Cerebellar cortex (tissue), 1 donor: ENCODE results near the gene C10orf53.

ENCODE experiments used
- DNase-seq: peaks from one replicate; pipeline ENCODE4 v3.0.0-alpha.2; 2015; ENCODE audit warnings: low spot score

C10orf53 gene, protein sequence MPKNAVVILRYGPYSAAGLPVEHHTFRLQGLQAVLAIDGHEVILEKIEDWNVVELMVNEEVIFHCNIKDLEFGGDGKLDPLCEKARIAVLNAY

DNA sequence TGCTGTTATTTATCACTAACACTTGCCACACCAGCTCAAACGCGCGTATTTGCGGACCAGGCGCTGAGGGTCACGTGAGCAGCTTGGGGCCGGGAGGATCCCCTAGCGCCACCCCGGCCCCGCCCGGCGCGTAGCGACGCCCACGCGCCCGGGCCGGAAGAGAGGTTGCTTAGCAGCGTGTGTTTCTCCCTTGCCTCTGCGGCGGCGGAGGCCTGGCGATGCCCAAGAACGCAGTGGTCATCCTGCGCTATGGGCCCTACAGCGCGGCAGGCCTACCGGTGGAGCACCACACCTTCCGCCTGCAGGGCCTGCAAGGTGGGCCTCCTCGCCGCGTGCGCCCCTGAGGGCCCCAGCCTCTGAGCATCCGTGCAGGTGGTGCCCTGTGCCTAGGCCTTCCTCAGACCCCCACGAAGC is at the start of gene C10orf53:
Gene C10orf53 (plus strand): TSS at position 172 of the 414 bp plus-strand sequence. CDS start 47 bp downstream, at position 219.
- DNase-seq = peak; percentile 57

DNA sequence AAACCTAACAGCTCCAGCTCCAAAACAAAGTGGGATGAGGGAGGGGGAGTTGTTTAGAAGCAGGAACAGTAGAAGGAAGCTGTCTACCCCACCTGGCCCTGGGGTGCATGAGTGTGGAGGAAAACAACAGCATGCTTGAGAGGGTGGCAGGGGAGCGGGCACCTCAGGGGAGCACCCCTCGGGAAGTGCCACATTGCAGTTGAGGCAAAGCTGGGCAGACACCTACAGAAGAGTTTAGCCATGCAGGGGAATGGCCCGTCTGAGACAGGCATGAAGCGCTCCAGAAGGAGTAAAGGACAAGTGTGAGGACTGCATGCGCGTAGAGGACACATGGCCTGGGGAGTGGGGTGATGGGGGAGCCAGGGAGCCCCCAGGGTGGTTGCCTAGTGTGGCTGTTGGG is 47.5 kb upstream of the C10orf53 start:
- DNase-seq = no peak

DNA sequence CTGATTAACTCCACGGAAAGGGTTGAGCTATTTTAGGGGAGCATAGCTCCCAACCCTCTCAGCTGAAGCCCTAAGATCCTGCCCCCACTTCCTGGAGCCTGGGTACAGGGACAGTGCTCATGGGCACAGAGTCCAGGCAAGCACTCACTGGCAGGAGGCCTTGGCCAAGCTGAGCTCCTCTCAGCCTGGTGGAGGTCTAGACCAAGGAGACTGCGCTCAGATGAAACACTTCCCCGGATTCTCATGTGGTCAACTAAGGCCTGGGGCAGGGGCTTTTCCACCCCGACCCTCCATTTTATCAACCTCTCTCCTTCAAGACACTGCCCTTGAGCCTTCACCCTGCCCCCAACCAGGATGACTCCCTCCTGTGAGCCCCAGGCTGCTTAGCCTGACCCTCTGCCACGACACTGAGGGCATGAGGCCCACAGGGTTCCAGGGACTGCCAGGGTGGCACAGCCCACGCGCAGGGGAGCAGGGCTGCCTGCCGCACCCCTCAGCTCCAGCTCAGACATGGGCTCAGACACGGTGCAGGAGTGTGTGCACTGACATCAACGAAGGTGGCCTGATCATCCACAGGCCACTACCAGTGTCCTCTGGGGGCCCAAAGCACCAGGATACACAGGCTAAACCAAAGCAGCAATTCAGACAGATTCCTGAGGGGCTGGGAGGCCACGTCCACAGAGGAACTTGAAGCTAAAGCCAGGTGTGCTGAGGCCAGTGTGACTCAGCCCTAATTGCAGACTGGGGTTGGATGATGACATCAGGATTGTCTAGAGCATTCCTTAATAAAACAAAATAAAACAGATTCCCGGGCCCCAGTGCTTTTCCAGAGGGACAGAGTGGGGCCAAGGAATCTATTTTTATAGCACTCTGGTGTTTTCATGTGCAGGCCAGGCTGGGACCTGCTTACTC is 46.8 kb upstream of the C10orf53 start:
- no peak for DNase-seq

DNA sequence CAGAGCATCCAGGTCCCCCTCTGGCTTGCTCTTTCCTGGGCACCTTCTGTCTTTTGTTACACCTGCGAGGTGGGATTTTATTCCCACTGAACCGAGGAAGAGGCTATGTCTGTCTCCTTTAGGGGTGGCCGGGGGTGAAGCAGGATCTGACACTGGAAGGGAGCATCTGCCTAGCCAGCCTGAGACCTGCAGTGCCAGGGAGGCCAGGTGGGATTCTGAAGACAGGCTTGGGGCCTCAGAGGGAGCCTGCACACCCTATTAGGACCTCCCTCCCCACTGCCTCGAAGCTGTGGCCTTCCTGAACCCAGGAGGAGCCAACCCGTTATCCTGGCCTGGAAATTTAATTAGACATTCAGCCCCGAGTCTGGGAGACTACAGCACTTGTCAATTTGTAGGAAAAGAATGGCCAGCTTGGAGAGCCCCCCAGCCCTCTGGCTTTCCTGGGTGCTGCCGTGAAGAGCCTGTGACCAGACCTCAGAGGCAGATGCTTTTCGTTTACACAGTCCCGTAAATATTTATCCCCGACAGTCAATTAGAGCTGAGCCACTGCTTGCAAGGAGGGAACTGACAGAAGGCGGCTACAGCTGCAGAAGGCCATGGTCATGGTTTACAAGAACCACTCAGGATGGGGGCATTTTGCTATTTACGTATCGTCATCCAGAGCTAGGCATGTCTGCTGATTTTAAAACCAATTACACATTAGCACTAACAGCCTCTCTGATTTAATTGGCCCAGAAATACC is 46.0 kb upstream of the C10orf53 start:
- DNase-seq = no peak

DNA sequence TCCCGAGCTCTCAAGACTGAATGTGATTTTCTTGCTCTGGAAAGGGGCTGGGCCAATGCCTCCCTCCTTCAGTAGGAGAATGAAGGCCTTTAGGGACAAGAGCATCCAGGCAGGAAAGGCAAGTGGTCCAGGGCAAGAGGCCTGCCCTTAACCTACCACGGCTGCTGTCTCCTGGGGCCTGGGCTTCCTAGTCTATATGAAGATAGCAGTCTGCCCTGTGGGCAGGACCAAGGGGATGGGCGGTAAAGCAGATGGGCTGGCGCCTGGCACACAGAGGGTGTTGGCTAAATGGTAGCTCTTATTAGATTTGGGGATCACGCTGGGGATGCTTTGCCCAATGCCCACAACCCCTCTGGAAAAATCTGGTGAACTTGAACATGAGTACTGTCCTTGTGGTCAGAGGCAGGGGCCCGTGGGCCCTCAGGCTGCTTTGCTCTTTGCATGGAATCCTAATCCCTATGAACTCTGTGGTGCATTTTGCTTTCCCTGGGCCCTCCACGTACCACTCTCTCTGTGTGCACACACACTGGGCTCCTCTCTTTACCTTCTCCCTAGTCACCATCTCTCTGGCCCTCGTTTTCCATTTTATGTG is 45.3 kb upstream of the C10orf53 start:
- no peak for DNase-seq

DNA sequence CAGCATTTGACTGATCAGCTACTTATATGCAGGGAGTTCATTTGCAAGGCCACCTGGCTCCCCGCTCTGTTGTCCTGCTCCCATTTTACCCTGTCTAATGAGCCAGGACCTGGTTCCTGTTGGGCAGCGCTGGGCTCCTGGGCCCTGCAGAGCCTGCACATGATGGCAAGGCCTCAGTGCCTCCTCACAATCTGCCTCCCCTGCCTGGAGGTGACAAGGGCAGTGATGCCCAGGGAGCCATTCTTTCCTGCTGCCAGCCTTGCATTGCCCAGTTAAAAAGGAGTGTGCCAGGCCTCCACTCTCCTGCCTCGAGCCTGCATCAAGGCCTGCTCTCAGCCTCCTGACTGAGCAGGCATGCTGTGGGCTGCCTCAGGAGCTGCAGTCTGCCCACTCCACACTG is 37.1 kb upstream of the C10orf53 start:
- no peak for DNase-seq

DNA sequence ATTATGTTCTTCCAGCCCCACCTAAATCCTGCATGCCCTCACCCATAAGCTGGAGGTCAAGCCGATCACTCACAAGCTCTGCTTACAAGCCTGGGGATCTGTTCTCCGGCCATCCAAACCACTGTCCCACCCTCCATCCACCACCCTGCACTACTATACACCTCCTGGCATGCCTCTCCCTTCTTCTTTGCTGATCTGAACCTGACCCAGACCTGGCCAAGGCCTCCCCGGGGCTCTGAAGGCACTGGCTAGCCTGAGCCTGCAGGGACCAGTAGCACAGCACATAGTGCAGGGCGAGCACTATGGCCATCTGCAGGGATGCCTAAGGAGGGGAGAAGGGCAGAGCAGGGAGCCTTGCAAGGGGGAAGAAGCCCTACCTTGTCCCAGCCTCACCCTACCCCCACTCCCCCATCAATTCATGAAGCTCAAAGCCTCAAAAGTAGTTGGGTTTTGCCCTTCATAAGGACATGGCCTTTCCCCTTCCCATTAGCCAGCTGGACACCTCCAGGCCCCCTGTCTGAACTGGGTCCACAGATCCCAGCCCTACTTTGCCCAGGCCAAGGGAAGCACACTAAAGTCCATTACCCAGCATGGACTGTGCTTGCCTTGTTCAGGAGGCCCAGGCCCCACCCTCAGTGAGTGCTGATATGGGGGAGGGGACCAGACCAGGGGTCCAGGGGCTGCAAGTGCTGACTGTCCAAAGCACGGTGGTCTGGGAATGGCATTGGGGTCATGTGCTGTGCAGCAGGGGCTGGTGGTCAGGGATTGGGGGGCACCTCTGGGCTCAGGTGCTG is 36.0 kb upstream of the C10orf53 start:
- DNase-seq = no peak

DNA sequence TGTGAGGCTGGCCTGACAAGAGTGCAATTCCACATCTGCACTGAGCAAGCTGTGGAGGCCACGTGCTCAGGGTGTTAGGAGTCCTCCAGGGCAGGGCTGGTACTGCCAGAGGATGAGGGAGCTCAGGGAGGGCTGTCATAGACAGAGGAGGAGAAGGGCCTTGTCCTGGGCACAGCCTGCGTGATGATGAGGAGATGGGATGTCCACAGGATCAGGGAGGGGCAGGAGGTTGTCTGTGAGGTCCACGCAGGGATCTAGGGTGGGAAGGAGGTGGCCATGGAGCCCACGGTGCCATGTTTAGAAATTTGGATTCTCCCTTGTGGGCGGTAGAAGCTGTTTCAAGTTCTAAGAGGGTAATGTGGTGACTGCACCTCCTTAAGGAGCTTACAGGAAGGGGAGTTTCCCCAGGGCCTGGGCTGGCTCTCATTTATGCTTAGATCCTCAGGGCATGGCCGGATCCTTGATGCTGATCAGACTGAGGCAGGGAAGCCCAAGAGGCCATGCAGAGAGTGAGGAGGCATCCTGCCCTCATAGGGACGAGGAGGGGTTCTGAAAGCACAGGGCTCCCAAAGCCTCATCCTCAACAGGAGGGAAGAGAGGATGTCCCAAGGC is 35.3 kb upstream of the C10orf53 start:
- no peak for DNase-seq

DNA sequence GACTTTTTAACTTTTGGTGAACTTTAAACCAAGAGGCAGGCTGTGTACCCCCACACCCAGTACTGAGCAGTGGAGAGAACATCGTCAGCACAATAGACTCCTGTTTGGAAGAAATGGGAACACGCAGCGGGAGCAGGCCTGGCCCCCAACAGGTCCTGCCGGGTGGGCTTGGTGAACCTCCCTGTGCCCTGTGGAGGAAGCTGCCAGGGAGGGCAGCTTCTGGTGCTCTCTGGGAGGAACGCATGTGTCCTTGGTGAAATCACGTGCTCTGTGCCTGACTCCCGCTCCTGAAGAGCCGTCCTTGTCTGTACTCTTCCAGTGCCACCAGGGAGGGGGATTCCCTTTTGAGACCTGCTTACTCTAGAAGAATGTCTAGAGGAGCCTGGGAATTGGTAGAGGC is 34.0 kb upstream of the C10orf53 start:
- DNase-seq = no peak

DNA sequence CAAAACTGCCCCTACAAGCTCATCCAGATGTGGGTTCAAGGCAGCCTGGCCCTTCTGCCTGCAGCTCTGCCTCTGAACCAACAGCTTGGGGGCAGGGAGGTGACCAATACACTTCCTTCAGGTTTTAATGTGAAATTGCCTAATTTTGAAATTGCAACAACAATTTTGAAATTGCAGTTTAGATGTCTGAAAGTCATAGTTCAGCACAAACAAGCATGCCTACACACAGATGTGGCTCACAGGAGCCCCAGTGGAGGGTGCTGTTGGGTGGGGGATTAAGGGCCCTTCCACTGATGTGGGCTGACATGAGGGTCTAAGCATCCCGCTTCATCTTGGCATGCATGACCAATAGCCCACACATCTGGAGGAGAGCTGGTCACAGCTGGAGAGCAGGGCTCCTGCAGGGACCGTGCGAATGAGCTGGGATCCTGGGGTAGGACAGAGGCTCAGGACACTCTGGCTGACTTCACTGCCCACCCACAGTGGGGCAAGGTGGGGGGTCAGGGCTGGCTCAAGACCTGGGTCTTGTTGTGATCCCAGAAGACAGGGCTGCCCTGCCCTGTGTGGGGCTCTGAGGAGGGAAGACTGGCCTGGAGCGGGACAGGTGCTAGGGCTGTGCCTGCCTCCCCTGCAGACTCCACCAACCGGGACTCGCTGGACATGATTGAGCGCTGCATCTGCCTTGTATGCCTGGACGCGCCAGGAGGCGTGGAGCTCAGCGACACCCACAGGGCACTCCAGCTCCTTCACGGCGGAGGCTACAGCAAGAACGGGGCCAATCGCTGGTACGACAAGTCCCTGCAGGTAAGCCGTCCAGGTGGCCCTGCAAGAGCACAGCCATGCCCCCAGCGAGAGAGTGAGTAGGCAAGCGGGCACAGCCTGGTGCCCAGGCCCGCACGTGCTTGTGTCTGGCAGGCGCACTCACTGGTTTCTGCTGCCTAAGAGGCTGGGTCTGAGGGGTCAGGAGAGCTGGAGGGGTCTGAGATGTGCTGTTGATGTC is 33.3 kb upstream of the C10orf53 start:
- DNase-seq = no peak

DNA sequence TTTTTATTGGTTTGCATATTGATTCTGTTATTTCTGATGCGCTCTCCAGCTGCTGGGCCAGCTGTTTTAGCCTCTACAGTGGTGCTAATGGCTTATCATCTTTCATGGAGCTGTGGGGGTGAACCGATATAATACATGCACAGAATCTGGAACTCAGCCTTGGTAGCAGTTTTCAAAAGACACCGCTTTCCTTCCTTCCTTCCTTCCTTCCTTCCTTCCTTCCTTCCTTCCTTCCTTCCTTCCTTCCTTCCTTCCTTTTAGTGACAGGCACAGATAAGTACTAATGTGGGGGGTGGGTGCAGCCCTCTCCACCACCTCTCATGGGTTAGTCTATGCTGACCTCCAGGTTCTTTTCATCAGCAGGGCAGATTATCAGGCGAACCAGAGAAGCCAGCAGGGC is 31.9 kb upstream of the C10orf53 start:
- no peak for DNase-seq

DNA sequence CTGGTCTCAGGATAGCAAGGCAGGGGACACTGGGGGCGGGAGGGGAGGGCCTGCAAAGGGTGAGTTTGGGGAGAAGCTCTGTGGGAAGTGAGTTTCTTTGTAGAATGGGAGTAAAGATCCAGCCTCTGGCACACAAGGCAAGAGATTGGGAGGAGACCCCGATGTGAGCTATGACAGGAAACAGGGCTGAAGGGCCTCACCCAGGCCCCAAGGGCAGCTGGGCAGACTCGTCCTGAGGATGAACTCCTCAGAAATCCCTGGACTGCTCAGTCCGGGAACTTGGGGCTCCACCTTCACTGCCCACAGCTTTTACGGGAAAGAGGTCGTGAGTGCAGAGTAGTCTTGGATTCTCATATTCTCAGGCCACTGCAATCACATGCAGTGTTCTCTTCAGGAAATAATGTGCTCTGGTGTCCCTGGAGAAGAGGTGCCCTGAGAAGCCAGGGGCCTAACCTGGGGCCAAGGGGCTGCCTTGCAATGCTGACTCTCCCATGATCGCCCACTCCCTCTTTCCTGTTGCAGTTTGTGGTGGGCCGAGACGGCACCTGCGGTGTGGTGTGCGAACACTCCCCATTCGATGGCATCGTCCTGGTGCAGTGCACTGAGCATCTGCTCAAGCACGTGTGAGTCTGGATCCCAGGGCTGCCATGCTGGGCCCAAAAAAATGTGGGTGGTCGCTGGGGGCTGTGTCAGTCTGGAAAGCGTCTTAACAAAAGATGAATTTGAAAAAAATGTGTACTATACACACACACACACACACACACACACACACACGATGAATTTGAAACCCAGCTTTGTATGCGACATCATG is 31.3 kb upstream of the C10orf53 start:
- no peak for DNase-seq

DNA sequence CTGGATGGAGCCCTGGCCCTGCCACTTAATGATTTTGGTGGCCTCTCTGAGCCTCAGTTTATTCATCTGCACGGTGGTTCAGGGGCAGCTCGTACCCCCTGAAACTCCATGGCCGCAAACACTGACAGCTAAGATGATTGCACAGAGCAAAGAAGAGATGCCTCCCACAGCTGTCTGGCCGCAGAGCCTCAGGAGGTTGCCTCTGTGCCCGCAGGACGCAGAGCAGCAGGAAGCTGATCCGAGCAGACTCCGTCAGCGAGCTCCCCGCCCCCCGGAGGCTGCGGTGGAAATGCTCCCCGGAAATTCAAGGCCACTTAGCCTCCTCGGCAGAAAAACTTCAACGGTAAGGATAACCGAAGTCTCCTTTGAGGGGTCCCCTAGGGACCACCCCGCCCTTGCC is 30.2 kb upstream of the C10orf53 start:
- DNase-seq = no peak

DNA sequence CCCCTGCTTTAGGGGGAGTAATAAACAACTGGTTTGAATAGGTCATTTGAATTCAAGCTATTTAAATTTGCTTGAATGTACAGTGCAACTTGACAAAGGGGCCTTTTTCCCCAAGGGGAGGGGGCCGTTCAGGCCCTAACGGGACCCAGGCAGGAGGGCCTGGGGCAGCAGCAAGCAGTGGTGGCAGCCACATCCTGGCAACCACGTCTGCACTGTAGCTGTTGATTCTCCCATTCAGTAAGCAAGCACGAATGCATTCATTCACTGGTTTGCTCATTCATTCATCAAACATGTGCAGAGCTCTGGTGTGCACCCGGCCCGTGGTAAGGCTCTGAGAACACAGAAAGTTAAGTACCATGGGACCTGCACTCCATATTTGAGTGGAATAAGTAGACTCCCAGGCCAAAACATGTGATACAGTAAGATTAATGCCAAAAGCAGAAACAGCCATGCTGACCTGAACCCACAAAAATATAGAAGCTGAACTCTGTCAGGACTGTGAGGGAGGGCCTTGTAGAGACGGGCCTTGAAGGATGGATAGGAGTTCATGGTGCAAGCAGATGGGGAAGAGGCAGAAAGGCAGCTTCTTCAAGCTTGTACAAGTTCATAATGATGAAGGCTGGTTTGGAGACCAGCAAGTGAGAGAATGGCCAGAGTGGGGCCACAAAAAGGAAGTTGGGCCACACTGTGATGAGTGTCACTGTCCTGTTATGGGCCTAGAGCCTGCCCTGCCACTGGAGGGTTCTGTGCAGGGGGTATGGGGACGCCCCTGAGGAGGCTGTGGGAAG is 29.3 kb upstream of the C10orf53 start:
- no peak for DNase-seq

DNA sequence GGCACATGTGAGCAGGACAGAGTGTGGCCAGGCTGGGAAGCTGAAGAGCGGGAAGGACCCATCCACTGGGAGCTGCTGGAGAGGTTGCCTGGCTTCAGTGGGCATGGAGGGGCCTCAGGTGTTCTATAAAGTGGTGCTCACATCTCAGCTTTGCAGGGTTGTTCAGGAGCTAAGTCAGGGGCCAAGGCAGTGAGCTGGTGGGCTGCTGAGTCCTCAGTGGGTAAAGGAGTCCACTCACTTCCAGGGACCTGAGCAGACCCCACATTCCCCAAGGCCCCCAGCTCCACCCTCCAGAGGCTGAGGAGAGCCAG is 28.8 kb upstream of the C10orf53 start:
- no peak for DNase-seq

DNA sequence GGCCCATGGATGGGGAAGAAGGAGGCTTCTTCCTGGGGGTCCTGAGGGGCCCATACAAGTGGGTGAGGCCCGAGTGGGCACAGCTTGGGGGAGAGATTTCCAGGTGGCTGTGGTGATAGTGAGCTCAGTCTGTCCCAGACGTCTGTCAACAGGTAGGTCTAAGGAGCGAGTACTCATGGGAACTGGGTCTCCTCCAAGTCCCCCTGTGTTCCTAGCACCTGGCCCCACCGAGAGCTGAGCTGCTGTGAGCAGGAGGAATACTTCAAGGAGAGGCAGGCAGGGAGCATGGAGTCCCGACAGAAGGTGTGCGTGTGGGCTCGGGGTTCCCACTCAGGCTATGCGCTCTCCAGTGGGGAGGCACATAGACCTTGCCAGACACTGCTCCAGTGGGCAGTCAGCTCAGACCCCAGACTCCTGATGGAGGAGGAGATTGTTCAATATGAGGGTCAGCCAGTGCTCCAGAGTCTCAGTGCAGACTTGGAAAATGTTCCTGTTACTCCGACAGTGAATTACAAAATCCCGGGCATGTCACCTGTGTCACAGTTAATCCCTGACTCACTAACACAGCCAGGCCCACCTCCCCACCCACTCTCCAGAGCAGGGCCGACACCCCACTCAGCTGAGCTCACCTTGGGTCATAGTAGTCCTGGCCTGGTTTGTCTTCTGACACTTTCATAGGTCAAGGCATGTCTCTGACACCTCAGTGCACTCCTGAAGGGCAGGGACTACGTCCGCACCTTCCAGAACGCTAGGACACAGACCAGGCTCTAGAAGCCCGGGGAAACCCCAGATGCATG is 28.2 kb upstream of the C10orf53 start:
- no peak for DNase-seq

DNA sequence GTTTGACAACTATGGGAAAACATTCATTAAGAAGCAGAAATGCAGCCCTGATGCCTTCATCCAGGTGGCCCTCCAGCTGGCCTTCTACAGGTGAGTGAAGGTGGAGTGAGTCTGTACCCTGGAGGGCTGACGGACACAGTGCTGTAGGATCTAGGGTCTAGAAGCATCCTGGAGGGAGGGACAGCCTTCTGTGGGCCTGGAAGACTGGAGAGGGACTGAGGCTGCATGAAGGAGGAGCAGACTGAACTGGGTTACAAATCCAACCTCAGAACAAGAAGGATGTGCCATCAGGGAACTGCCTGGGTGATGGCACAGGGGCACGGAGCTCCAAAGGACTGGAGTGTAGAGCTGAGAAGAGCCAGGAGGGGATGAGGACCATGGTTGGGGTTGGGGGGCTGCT is 27.5 kb upstream of the C10orf53 start:
- no peak for DNase-seq
